OCI-LY1 (cell line): ENCODE results near the gene VCAN.

Experiments
- H2AFZ ChIP-seq: fragments of 200-600 bp; sonication (generic), shearing (Covaris generic); 2 replicates; pipeline ENCODE4 v1.6.0; 2014; ENCODE audit warnings: antibody characterized with exemption, mild to moderate bottlenecking, low read length
- H3F3A ChIP-seq: fragments of 200-600 bp; sonication (generic), shearing (Covaris generic); 2 replicates; pipeline ENCODE4 v1.6.0; 2014; ENCODE audit warnings: mild to moderate bottlenecking, antibody characterized with exemption, low read length, moderate library complexity; ENCODE audit not compliant: insufficient read depth
- H3K27ac ChIP-seq: fragments of 200-600 bp; sonication (generic); 2 replicates; pipeline ENCODE4 v1.5.1; 2014; ENCODE audit warnings: low read length, mixed run types, mild to moderate bottlenecking, low read depth; ENCODE audit not compliant: poor library complexity, severe bottlenecking
- H3K27me3 ChIP-seq: fragments of 200-600 bp; sonication (generic); 2 replicates; pipeline ENCODE4 v1.6.0; 2014; ENCODE audit warnings: antibody characterized with exemption, mild to moderate bottlenecking, low read length, moderate library complexity; ENCODE audit not compliant: insufficient read depth
- H3K36me3 ChIP-seq: fragments of 200-600 bp; sonication (generic); 2 replicates; pipeline ENCODE4 v1.6.1; 2014; ENCODE audit warnings: mild to moderate bottlenecking, antibody characterized with exemption, low read length, moderate library complexity, mixed read lengths; ENCODE audit not compliant: insufficient read depth
- H3K4me1 ChIP-seq: fragments of 200-600 bp; sonication (generic); 2 replicates; pipeline ENCODE4 v1.5.1; 2014; ENCODE audit warnings: mild to moderate bottlenecking, low read length, moderate library complexity; ENCODE audit not compliant: insufficient read depth, severe bottlenecking
- H3K4me2 ChIP-seq: fragments of 200-600 bp; sonication (generic), shearing (Covaris generic); 2 replicates; pipeline ENCODE4 v1.6.1; 2014; ENCODE audit warnings: low read length
- H3K4me3 ChIP-seq: fragments of 200-600 bp; sonication (generic); 2 replicates; pipeline ENCODE4 v1.5.1; 2014; ENCODE audit warnings: low read length, low read depth, mild to moderate bottlenecking, mixed read lengths; ENCODE audit not compliant: poor library complexity, severe bottlenecking
- H3K79me2 ChIP-seq: fragments of 200-600 bp; shearing (Covaris generic); 2 replicates; pipeline ENCODE4 v1.6.1; 2016; ENCODE audit warnings: mixed run types, low read length, mixed read lengths; ENCODE audit not compliant: insufficient read depth
- H3K9ac ChIP-seq: fragments of 200-600 bp; sonication (generic), shearing (Covaris generic); 2 replicates; pipeline ENCODE4 v1.6.1; 2014; ENCODE audit warnings: mild to moderate bottlenecking, low read length, mixed read lengths
- H3K9me2 ChIP-seq: fragments of 200-600 bp; sonication (generic), shearing (Covaris generic); 2 replicates; pipeline ENCODE4 v1.6.1; 2014; ENCODE audit warnings: low read depth, mild to moderate bottlenecking, low read length, mixed read lengths
- H3K9me3 ChIP-seq: fragments of 200-600 bp; shearing (Covaris generic); 2 replicates; pipeline ENCODE4 v1.6.1; 2014; ENCODE audit warnings: low read length, mixed read lengths
- H4K20me1 ChIP-seq: fragments of 200-600 bp; sonication (generic), shearing (Covaris generic); 2 replicates; pipeline ENCODE4 v1.6.0; 2016; ENCODE audit warnings: mild to moderate bottlenecking, low read length; ENCODE audit not compliant: insufficient read depth
- EZH2 ChIP-seq: fragments of 200-600 bp; sonication (generic), shearing (Covaris generic); IDR thresholded peaks from 2 replicates; pipeline ENCODE4 v1.8.0; 2017; ENCODE audit warnings: borderline replicate concordance, mixed run types, mild to moderate bottlenecking, antibody characterized with exemption, low read length, moderate library complexity, mixed read lengths
- TF ChIP-seq, protein P1 (sequence below): fragments of 200-600 bp; sonication (generic), shearing (Covaris generic); IDR thresholded peaks from 2 replicates; pipeline ENCODE4 v1.5.1; 2017; ENCODE audit warnings: mild to moderate bottlenecking, antibody characterized with exemption, low read length, moderate library complexity, mixed read lengths

VCAN gene

DNA sequence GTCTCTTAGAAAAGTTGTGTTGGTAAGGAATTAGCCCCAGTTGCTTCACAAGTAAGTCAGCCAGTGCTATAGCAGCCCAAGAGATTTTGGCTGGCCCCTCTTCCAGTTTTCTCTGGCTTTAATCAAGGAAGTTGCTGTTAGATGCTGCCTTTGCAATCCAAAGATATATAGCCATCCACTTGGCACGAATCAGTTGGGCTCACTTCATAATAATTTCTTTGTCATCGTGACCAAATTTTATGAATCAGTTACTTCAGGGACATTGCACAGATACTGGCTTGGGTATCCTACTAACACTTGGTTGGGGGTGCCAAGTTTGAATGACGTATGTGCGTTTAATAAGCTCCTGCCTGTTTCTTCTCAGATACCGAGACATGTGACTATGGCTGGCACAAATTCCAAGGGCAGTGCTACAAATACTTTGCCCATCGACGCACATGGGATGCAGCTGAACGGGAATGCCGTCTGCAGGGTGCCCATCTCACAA is 81.5 kb downstream of the VCAN start:
- no peaks in the 10 kb centered on the region for H3K9me3 ChIP-seq
- no peaks in the 10 kb centered on the region for H3K36me3 ChIP-seq
- no peak overlapping the region for H2AFZ ChIP-seq
- H3K79me2 ChIP-seq = no peaks in the 10 kb centered on the region
- H3K4me2 ChIP-seq = no peak overlapping the region
- H3K4me1 ChIP-seq = no peaks in the 10 kb centered on the region
- no peaks in the 10 kb centered on the region for H3K9me2 ChIP-seq
- H3K27me3 ChIP-seq = no peaks in the 10 kb centered on the region
- no peaks in the 10 kb centered on the region for H4K20me1 ChIP-seq
- H3K27ac ChIP-seq = no peak overlapping the region
- no peaks in the 10 kb centered on the region for H3F3A ChIP-seq
- TF ChIP-seq, protein P1, sequence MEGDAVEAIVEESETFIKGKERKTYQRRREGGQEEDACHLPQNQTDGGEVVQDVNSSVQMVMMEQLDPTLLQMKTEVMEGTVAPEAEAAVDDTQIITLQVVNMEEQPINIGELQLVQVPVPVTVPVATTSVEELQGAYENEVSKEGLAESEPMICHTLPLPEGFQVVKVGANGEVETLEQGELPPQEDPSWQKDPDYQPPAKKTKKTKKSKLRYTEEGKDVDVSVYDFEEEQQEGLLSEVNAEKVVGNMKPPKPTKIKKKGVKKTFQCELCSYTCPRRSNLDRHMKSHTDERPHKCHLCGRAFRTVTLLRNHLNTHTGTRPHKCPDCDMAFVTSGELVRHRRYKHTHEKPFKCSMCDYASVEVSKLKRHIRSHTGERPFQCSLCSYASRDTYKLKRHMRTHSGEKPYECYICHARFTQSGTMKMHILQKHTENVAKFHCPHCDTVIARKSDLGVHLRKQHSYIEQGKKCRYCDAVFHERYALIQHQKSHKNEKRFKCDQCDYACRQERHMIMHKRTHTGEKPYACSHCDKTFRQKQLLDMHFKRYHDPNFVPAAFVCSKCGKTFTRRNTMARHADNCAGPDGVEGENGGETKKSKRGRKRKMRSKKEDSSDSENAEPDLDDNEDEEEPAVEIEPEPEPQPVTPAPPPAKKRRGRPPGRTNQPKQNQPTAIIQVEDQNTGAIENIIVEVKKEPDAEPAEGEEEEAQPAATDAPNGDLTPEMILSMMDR = no peak
- TF ChIP-seq EZH2 = no peak
- no peak overlapping the region for H3K4me3 ChIP-seq
- no peak overlapping the region for H3K9ac ChIP-seq

DNA sequence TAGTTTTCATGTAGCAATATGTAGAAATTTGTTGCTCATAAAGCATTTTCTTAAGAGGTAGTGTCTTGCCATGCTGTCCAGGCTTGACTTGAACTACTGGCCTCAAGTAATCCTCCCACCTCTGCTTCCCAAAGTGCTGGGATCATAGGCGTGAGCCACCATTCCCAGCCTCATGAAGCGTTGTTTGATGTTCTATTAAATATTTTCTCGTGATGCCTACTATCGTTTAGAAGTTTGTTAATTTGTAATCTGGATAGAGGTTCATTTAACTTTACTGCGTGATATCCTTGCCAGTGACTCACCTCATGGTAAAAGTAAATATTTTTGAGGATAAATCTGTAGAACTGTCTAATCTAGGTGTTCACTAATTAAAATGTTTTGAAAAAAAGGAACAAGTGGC is 82.6 kb downstream of the VCAN start:
- Histone ChIP-seq H3K79me2 (no peaks in the 10 kb centered on the region), H2AFZ (no peak overlapping the region), H3K9me3 (no peaks in the 10 kb centered on the region), H4K20me1 (no peaks in the 10 kb centered on the region), H3K27ac (no peak overlapping the region), H3K9me2 (no peaks in the 10 kb centered on the region), H3F3A (no peaks in the 10 kb centered on the region), H3K4me3 (no peak overlapping the region), H3K36me3 (no peaks in the 10 kb centered on the region), H3K9ac (no peak overlapping the region), H3K27me3 (no peaks in the 10 kb centered on the region), H3K4me1 (no peaks in the 10 kb centered on the region), H3K4me2 (no peak overlapping the region)
- TF ChIP-seq, protein P1 = no peak
- no peak for TF ChIP-seq EZH2

GRCh38 chr5:83554686-83555085 is 83.1 kb downstream of the VCAN start:
- Histone ChIP-seq H3K27me3 (no peaks in the 10 kb centered on the region), H3F3A (no peaks in the 10 kb centered on the region), H3K36me3 (no peaks in the 10 kb centered on the region), H3K4me3 (no peak overlapping the region), H3K9ac (no peak overlapping the region), H3K79me2 (no peaks in the 10 kb centered on the region), H3K9me3 (no peaks in the 10 kb centered on the region), H3K27ac (no peak overlapping the region), H4K20me1 (no peaks in the 10 kb centered on the region), H2AFZ (no peak overlapping the region), H3K9me2 (no peaks in the 10 kb centered on the region), H3K4me1 (no peaks in the 10 kb centered on the region), H3K4me2 (no peak overlapping the region)
- TF ChIP-seq, protein P1 = no peak
- TF ChIP-seq EZH2 = no peak
